ENCODE data around the gene WDR86.

DNA sequence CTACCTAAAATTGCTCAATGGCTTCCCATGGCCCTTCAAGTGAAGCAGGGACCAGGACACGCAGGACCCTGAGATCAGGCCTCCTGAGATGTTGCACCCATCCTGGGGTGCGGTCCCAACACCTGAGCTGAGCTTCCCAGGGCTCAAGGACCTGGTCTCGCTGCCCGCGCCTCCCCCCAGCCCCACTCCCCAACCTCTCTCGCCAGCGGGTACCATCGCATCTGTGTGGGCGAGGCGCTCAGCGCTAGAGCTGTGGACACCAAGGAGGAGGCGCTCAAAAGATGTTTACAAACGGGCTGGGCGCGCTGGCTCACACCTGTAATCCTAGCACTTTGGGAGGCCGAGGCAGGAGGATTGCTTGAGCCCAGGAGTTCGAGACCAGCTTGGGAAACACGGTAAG lies 37.5 kb upstream of the WDR86 start:
- TF ChIP-seq POLR2A (IDR thresholded peaks at IDR 0.05; ENCODE audit: low read depth, low read length) (no peak), POLR2AphosphoS5 (IDR thresholded peaks at IDR 0.05; ENCODE audit: low read depth, low read length) (no peak), SPI1 (IDR thresholded peaks at IDR 0.05; ENCODE audit: low read depth, low read length) (no peak), TAF1 (IDR thresholded peaks at IDR 0.05; ENCODE audit: low read depth, low read length) (no peak), PAX5 (IDR thresholded peaks at IDR 0.05; ENCODE audit: insufficient read depth, low read length, severe bottlenecking) (no peak)
